ENCODE results near the gene ARSJ.

GRCh38 chr4:113904877-113905276, 74.6 kb downstream of the ARSJ start:
- TF ChIP-seq, protein P1, sequence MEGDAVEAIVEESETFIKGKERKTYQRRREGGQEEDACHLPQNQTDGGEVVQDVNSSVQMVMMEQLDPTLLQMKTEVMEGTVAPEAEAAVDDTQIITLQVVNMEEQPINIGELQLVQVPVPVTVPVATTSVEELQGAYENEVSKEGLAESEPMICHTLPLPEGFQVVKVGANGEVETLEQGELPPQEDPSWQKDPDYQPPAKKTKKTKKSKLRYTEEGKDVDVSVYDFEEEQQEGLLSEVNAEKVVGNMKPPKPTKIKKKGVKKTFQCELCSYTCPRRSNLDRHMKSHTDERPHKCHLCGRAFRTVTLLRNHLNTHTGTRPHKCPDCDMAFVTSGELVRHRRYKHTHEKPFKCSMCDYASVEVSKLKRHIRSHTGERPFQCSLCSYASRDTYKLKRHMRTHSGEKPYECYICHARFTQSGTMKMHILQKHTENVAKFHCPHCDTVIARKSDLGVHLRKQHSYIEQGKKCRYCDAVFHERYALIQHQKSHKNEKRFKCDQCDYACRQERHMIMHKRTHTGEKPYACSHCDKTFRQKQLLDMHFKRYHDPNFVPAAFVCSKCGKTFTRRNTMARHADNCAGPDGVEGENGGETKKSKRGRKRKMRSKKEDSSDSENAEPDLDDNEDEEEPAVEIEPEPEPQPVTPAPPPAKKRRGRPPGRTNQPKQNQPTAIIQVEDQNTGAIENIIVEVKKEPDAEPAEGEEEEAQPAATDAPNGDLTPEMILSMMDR (IDR thresholded peaks at IDR 0.05), result no peak
- no peak for TF ChIP-seq POLR2A (IDR thresholded peaks at IDR 0.05)
- no peak for TF ChIP-seq POLR2AphosphoS5 (IDR thresholded peaks at IDR 0.05)
- TF ChIP-seq EP300 (IDR thresholded peaks at IDR 0.05), result no peak
